CD14-positive monocyte (primary cell): ENCODE results near the gene PNPLA3. TPM values are rescaled to one million over a fixed set of nuclear protein-coding genes. Genes with fewer than 3 reads are reported as not detected.

Experiments used
- DNase-seq, 3 donors: peaks; one replicate each; pipeline ENCODE4 v3.0.0-alpha.2; 2011 to 2022
- H2AFZ ChIP-seq: 2 replicates; pipeline ENCODE4 v1.6.0; 2012; ENCODE audit warnings: mild to moderate bottlenecking, low read depth, low read length, inconsistent platforms; ENCODE audit not compliant: insufficient read depth, poor library complexity, severe bottlenecking
- H3K27ac ChIP-seq, 2 donors: 1 replicate in 1 of 2; 2 replicates in 1 of 2; pipeline ENCODE4 v1.5.1; 2012 to 2013; ENCODE audit warnings: low read length in 2 of 2, control low read depth in 1 of 2, inconsistent platforms in 1 of 2, low read depth in 1 of 2, mild to moderate bottlenecking in 1 of 2
- H3K27me3 ChIP-seq, 2 donors: one replicate each; pipeline versions ENCODE4 v1.6.0 to v1.6.1; 2011 to 2013; ENCODE audit warnings: low read length in 2 of 2; ENCODE audit not compliant: control insufficient read depth in 2 of 2, insufficient read depth in 2 of 2
- H3K36me3 ChIP-seq, 2 donors: replicated peaks in 1 of 2; 1 replicate in 1 of 2; 2 replicates in 1 of 2; pipeline versions ENCODE4 v1.5.1 to v1.6.1; 2012 to 2013; ENCODE audit warnings: low read length in 2 of 2, control low read depth in 1 of 2, inconsistent platforms in 1 of 2, mild to moderate bottlenecking in 1 of 2; ENCODE audit not compliant: insufficient read depth in 2 of 2, control insufficient read depth in 1 of 2
- H3K4me1 ChIP-seq, 2 donors: 1 replicate in 1 of 2; 2 replicates in 1 of 2; pipeline versions ENCODE4 v1.5.1 to v1.6.1; 2012 to 2013; ENCODE audit warnings: low read length in 2 of 2, control low read depth in 1 of 2, inconsistent platforms in 1 of 2, mild to moderate bottlenecking in 1 of 2, moderate library complexity in 1 of 2; ENCODE audit not compliant: insufficient read depth in 2 of 2, control insufficient read depth in 1 of 2
- H3K4me2 ChIP-seq: replicated peaks from 2 replicates; pipeline ENCODE3; 2012; ENCODE audit warnings: low read length, moderate library complexity, mild to moderate bottlenecking; ENCODE audit not compliant: poor library complexity, severe bottlenecking; ENCODE audit errors: extremely low read depth
- H3K4me3 ChIP-seq, 3 experiments: fragments of 200-600 bp in 1 of 3; sonication (generic) in 1 of 3; replicated peaks in 1 of 3; 1 replicate in 2 of 3; 2 replicates in 1 of 3; pipeline ENCODE4 v1.5.1; 2011 to 2013; ENCODE audit warnings: low read length in 3 of 3, mild to moderate bottlenecking in 3 of 3, control low read depth in 2 of 3, low read depth in 2 of 3, inconsistent platforms in 1 of 3, moderate library complexity in 1 of 3
- H3K79me2 ChIP-seq: 2 replicates; pipeline ENCODE4 v1.6.0; 2012; ENCODE audit warnings: mild to moderate bottlenecking, control low read depth, inconsistent platforms, low read length, moderate library complexity; ENCODE audit not compliant: insufficient read depth
- H3K9ac ChIP-seq: 2 replicates; pipeline ENCODE4 v1.6.0; 2017; ENCODE audit warnings: low read length, mild to moderate bottlenecking; ENCODE audit not compliant: insufficient read depth, poor library complexity, severe bottlenecking
- H3K9me3 ChIP-seq, 2 donors: replicated peaks in 1 of 2; 1 replicate in 1 of 2; 2 replicates in 1 of 2; pipeline versions ENCODE4 v1.5.1 to v1.6.1; 2012 to 2013; ENCODE audit warnings: low read length in 2 of 2, control low read depth in 1 of 2; ENCODE audit not compliant: control insufficient read depth in 1 of 2, insufficient read depth in 1 of 2
- H4K20me1 ChIP-seq: 2 replicates; pipeline ENCODE4 v1.6.0; 2012; ENCODE audit warnings: mild to moderate bottlenecking, low read length, control low read depth, moderate library complexity; ENCODE audit not compliant: insufficient read depth
- H3K27ac Mint-ChIP-seq, 7 donors: one replicate each; pipeline ENCODE4 v1.8.0; 2020; ENCODE audit warnings: mild to moderate bottlenecking in 7 of 7, mixed read lengths in 7 of 7, moderate library complexity in 6 of 7, inconsistent platforms in 2 of 7
- H3K27me3 Mint-ChIP-seq, 3 donors: one replicate each; pipeline ENCODE4 v1.8.0; 2021 to 2022; ENCODE audit warnings: low read depth in 3 of 3, mild to moderate bottlenecking in 3 of 3, mixed read lengths in 3 of 3, moderate library complexity in 3 of 3, inconsistent platforms in 1 of 3
- H3K36me3 Mint-ChIP-seq, 2 donors: one replicate each; pipeline ENCODE4 v1.8.0; 2020; ENCODE audit warnings: mixed read lengths in 2 of 2, inconsistent platforms in 1 of 2, mild to moderate bottlenecking in 1 of 2
- H3K4me1 Mint-ChIP-seq: one replicate; pipeline ENCODE4 v1.8.0; 2020; ENCODE audit warnings: mild to moderate bottlenecking, mixed read lengths
- H3K4me3 Mint-ChIP-seq, 2 donors: one replicate each; pipeline ENCODE4 v1.8.0; 2020; ENCODE audit warnings: mild to moderate bottlenecking in 2 of 2, mixed read lengths in 2 of 2, moderate library complexity in 1 of 2
- H3K9me3 Mint-ChIP-seq, 7 donors: one replicate each; pipeline ENCODE4 v1.8.0; 2020 to 2022; ENCODE audit warnings: mixed read lengths in 7 of 7, mild to moderate bottlenecking in 6 of 7, moderate library complexity in 6 of 7, inconsistent platforms in 2 of 7
- CTCF ChIP-seq: fragments of 200-600 bp; IDR thresholded peaks from one replicate; pipeline ENCODE4 v1.8.0; 2022; ENCODE audit warnings: antibody characterized with exemption, mild to moderate bottlenecking
- WGBS: methylation state at CpG from one replicate; pipeline ENCODE4 v1.1.5; 2013; ENCODE audit warnings: missing lambda C conversion rate; ENCODE audit not compliant: insufficient coverage; 5-methylcytosine and 5-hydroxymethylcytosine counted together
- intact Hi-C, 2 donors: fragments of 100-400 bp; cut with micrococcal nuclease; formaldehyde crosslinking; loops; one replicate each; pipeline versions ENCODE4 v1.15.0 to v1.15.1; 2023
- polyA plus RNA-seq, 3 donors: library from polyadenylated mRNA; depleted of rRNA in 1 of 3; unstranded in 2 of 3; stranded (reverse) in 1 of 3; fragments of 300-500 nt in 2 of 3; fragments of >200 nt in 1 of 3; fragmentation: Illumina TruSeq in 2 of 3; gene quantifications; 1 replicate in 2 of 3; 2 replicates in 1 of 3; pipeline ENCODE4 v1.2.3, GENCODE V29; 2012 to 2021

PNPLA3 gene
- polyA plus RNA-seq, 3 donors: not detected

DNA sequence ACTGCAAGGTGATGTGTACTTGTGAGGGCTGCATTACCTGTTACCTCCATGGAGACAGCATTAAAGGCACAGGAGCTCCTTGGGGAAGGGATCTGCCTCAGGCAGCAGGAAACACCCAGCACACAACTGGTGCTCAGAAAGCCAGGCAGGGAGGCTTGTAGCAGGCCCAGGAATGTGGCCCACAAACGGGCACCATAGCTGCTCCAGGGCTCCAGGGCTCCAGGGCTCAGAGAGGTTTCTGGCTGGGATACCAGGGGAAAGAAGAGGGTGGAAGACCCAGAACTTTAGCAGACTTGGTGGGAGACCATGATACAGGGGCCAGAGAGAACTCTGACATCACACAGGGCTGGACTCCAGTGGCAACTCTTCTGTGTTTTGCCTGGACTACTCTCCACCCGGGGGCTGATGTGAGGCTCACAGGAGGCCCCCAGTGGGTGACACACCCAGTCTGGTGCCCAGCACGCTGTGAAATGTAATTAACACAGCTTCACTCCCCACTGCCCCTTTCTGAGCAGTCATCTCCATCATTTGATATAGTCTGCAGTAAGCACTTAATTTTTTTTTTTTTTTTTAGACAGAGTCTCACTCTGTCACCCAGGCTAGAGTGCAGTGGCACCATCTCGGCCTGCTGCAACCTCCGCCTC, 46.6 kb upstream of the PNPLA3 start:
- H3K27me3 ChIP-seq: no peaks in the 10 kb centered on the region
- DNase-seq: no peak

GRCh38 chr22:43878079-43878795, 45.4 kb upstream of the PNPLA3 start:
- Histone ChIP-seq H2AFZ (no peak overlapping the region), H3K36me3 (no peaks in the 10 kb centered on the region), H3K4me3 (no peak overlapping the region), H3K27ac (no peak overlapping the region), H3K4me1 (no peaks in the 10 kb centered on the region), H3K9me3 (no peaks in the 10 kb centered on the region), H3K9ac (no peak overlapping the region), H3K27me3 (no peaks in the 10 kb centered on the region), H3K4me2 (no peak overlapping the region), H3K79me2 (no peaks in the 10 kb centered on the region), H4K20me1 (no peaks in the 10 kb centered on the region)
- peaks cover 0 to 2% (median 0%) of the 10 kb centered on the region in 7 donors for H3K9me3 Mint-ChIP-seq
- no peak for TF ChIP-seq CTCF
- no peaks in the 10 kb centered on the region for H3K4me1 Mint-ChIP-seq
- H3K27me3 Mint-ChIP-seq: peaks cover 1 to 10% (median 4%) of the 10 kb centered on the region in 3 donors
- WGBS: 89% methylated on average over 8 of the region's 12 CpGs
- no peaks in the 10 kb centered on the region for H3K36me3 Mint-ChIP-seq
- intact Hi-C loops: no loop called here
- H3K4me3 Mint-ChIP-seq: no peak overlapping the region
- DNase-seq: no peak
- H3K27ac Mint-ChIP-seq: no peak overlapping the region

More for the DNA sequence above, 46.6 kb upstream of the PNPLA3 start:
- Mint-ChIP-seq H3K9me3 (peaks cover 0 to 2% (median 0%) of the 10 kb centered on the region in 7 donors), H3K4me3 (no peak overlapping the region), H3K36me3 (no peaks in the 10 kb centered on the region), H3K4me1 (no peaks in the 10 kb centered on the region), H3K27ac (no peak overlapping the region), H3K27me3 (peaks cover 1 to 10% (median 4%) of the 10 kb centered on the region in 3 donors)
- H4K20me1 ChIP-seq: no peaks in the 10 kb centered on the region
- no peak overlapping the region for H3K9ac ChIP-seq
- no peak overlapping the region for H3K4me2 ChIP-seq
- TF ChIP-seq CTCF: no peak
- no peaks in the 10 kb centered on the region for H3K79me2 ChIP-seq
- no peaks in the 10 kb centered on the region for H3K36me3 ChIP-seq
- H3K4me3 ChIP-seq: no peak overlapping the region
- WGBS: 79% methylated on average over 3 of the region's 5 CpGs
- intact Hi-C loops: no loop called here
- no peaks in the 10 kb centered on the region for H3K9me3 ChIP-seq
- H3K4me1 ChIP-seq: no peaks in the 10 kb centered on the region
- no peak overlapping the region for H2AFZ ChIP-seq
- no peak overlapping the region for H3K27ac ChIP-seq
